ENCODE results near the gene PYGO2.

Gene PYGO2

DNA sequence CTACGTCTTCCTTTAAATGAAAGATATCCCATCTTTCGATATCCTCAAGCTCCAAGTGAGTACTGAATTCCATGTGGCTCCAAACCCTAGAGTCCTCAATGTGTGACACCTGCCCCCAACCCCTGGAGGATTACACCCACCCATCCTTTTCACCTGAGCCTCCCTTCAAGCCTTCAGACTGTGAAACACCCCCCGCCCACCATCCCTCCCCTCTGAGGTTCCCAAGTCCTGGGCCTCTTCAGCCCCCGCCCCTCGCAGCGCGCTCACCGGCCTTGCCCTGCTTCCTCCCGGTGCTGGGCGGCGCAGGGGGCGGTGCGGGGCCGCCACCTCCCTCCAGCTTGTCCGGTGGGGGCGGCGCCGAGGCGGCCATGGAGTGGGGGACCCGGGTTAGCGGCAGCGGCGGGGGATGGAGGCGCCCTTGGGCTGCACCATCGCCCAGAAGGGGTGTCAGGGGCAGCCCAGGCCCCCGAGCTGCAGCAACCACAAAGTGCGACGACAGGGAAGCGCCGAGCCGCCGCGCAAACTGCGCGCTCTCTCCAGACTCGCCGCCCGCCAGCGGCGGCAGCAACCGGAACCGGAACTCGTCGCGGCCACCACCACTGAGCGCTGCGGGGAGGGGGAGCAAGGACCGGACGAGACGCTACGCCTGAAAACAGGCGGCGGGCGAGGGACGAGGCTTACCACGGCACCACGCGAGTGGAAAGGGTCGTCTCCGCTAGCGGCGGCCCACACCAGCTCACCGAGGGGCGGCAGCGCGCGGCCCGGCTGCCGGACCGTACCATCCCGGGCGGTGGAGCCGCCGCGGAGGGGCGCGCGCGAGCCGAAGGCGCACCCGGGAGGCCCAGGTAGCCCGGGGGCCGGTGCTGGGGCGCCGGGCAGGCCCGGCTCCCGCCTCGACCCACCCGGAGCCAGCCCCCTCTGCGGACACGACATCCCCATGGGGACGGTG lies at the start of gene PYGO2:
Gene PYGO2 (minus strand): TSS at position 576 of the 949 bp plus-strand sequence. CDS start 206 bp downstream, at position 370.
- in situ Hi-C loops (cut with HindIII; ENCODE audit: low sequenced_read_pairs) = no loop called here

- in situ Hi-C loops (cut with HindIII; ENCODE audit: low sequenced_read_pairs) = no loop called here
These were observed 49.4 kb upstream of the PYGO2 start for GRCh38 chr1:155011004-155011416.

GRCh38 chr1:155010211-155010918 lies 48.8 kb upstream of the PYGO2 start:
- in situ Hi-C loops (cut with HindIII; ENCODE audit: low sequenced_read_pairs) = no loop called here

DNA sequence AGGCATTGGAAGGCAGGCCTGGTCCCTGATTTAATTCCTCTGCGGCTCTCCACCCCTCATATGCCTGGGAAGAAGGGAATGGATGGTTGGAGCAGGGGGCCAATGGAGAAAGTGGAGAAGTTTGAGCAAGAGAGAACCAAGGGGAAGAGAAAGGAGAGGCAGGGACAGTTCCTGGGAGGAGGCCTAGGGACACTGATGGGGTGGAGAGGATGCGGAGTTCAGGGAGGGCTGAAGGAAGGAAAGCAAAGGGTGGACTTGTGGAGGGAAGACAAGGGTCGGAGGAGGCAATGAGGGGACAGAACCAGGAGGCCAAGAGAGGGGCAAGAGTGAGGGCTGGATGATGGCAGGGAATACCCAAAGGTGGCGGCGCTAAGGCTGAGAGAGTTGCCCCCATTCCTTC lies 48.2 kb upstream of the PYGO2 start:
- in situ Hi-C loops (cut with HindIII; ENCODE audit: low sequenced_read_pairs) = no loop called here

DNA sequence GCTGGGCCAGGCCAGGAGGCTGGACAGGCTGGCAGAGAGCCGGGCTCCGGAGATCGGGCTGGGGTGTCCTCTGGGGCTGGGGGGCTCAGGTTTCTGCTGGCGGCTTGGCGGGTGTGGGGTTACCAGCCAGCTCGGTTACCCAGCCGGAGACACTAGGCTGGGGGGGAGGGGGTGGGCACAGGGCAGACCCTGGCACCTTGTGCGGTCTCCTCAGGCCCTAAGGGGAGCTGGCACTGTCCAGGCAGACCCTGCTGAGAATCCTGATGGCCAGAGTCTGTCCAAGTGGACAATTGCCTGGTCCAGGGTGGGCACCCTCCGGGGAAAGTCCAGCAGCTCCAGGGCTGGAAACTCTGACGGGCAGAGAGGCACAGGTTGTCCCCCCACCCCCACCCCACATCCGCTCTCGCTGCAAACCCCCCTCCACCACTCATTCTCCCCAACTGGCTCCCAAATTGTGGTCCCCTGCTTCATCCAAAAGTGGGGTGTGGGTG lies 47.7 kb upstream of the PYGO2 start:
- in situ Hi-C loops (cut with HindIII; ENCODE audit: low sequenced_read_pairs) = no loop called here

GRCh38 chr1:155008015-155008941 lies 46.7 kb upstream of the PYGO2 start:
- in situ Hi-C loops (cut with HindIII; ENCODE audit: low sequenced_read_pairs) = no loop called here

DNA sequence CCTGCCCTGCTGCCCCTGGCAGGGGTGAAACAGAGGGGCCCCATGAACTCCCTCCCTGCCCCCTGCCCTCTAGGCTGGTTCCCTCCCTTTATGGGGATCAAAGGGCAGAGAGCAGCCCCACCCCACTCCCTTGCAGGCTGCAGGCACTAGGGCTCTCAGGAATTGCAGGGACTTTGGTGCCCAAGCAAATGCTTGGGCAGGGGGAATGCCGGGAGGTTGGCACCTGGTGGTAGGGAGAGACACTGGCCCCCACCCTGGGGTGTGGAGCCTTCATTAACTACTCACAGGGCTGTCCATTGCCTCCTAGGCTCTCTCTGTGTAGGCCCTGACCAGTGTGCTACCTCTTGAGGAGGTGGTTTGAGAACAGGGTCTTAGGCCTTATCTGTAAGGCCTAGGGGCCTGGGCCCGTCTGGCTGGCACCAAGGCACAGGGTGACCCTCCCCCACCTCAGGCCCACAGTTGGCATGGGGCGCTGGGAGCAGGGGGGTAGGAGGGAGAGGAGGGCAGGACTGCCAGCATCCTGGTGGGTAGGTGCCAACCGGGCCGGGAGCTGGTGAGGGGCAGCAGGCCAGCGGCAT lies 45.8 kb upstream of the PYGO2 start:
- in situ Hi-C loops (cut with HindIII; ENCODE audit: low sequenced_read_pairs) = no loop called here

DNA sequence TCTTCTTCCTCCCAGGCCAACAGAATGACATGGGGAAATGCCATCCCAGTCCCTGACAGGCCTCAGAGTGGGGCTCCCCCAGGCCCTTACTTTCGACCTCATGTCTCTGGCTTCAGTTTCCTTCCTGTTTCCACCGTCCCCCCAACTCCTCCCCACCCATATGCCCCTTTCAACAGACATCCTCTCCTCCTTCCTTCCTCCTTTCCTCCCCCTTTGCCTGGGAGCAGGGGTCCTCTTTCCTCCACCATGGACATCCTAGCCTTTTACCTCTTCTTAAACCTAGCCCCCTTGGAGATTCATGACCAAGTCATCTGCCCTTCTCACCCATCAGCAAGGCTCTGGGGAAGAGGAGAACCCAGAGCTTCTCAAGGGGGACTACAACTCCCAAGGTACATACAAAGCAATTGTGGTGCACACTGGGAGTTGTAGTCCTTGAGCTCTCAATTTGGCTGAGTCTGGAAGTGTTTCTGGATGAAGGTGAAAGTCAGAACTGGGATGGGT lies 45.1 kb upstream of the PYGO2 start:
- in situ Hi-C loops (cut with HindIII; ENCODE audit: low sequenced_read_pairs) = no loop called here

GRCh38 chr1:155005076-155006011 lies 43.8 kb upstream of the PYGO2 start:
- in situ Hi-C loops (cut with HindIII; ENCODE audit: low sequenced_read_pairs) = no loop called here

DNA sequence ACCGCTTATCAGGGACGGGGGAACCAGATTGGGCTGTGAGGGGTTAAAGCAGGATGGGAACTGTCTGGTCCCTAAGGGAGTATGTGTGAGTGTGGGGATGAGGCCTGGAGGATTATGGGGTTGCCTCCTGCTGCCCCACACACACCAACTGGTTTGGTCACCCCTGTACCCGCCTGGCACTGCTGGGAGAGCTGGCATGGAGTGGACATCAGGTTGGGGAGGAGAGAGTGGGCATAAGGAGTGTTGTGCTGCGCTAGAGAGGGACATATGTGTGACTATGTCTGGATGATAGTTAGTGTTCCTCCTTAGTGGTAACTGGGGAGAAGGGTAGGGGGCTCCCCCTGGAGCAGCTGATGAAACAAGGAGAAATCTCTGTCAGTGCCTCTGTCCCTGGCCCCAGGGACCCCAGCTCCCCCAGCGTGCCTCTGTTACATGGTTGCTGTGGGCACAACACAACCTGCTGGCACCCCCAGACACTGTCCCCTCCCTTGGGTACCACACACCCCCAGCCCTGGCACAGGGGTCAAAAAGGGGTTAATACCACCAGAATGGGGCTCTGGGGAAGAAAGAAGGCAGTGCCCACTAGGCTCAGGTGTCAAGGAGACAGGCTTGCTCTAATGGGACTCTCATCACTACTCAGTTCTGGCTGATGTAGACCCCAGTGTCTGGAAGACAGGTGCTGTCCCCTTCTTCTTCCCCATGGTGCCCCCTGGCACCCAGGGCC lies 42.9 kb upstream of the PYGO2 start:
- in situ Hi-C loops (cut with HindIII; ENCODE audit: low sequenced_read_pairs) = no loop called here

DNA sequence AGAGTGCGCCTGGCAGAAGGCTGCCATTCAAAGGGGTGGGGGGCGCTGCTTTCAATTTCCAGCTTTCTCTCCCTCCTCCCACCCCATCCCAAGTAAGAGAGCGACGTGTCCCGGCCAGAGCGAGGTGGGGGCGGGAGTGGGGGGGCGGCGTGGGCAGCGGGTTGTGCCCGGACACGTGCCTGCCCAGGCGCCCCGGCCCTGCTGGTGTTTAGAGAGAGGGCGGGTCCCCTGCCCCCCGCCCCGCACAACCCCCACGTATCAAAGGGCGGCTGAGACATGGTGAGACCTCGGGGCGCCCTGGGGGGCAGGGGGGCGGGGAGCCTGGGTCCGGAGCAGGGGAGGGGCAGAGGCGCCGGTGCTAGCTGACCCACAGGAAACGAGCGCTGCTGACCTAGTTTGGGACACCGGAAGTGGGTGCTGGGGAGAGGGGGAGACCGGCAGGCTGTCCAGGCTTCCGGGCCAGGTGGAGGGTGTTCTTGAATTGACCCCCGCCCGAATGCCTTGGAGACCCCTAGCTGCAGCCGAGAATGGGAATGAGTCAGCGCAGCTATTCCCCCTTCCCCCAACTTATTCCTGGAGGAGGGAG lies 42.3 kb upstream of the PYGO2 start:
- in situ Hi-C loops (cut with HindIII; ENCODE audit: low sequenced_read_pairs) = no loop called here

GRCh38 chr1:155003227-155003765 lies 41.7 kb upstream of the PYGO2 start:
- in situ Hi-C loops (cut with HindIII; ENCODE audit: low sequenced_read_pairs) = no loop called here

DNA sequence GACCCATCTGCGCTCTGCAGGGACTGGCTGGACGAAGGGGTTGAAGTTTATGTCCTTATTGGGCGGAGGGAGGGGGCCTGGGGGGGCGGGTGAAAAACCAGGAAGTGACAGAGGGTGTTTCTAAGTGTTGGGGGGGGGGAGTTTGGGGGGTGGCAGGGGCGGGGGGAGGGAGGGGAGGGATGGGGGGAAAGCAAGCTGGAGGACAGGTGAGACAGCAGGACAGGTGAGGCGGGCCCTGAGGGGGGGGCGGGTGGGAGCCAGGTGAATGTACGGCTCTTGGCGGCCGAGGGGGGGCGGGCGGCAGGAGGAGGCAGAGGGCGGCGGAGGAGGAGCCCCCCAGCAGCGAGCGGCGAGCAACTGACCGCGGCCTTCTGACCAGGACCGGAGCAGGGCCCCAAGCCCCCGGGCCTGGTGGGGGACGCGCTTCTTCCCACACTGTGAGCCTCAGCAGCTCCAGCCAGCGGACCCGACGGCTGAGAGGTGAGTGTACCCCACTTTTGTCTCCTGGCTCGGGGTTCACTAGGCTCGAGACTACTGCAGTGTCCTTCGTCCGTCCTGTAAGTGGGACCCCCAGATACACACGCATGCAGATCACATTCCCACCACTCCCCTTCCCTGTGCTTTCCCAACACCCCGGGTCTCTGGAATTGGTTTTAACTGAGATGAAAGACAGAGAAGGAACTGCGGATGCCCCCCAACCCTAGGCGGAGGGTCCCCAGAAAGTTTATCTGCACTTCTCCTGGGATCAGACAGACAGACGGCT lies 41.1 kb upstream of the PYGO2 start, which contains the start of gene ZBTB7B:
Gene ZBTB7B (plus strand): TSS at position 339 of the 763 bp plus-strand sequence. CDS start 11,859 bp downstream, outside the sequence.
- in situ Hi-C loops (cut with HindIII; ENCODE audit: low sequenced_read_pairs) = no loop called here

- in situ Hi-C loops (cut with HindIII; ENCODE audit: low sequenced_read_pairs) = no loop called here
These were observed 40.3 kb upstream of the PYGO2 start for GRCh38 chr1:155001675-155002463.

- in situ Hi-C loops (cut with HindIII; ENCODE audit: low sequenced_read_pairs) = no loop called here
These were observed 39.8 kb upstream of the PYGO2 start for GRCh38 chr1:155001425-155001674.

- in situ Hi-C loops (cut with HindIII; ENCODE audit: low sequenced_read_pairs) = no loop called here
These were observed 39.3 kb upstream of the PYGO2 start for GRCh38 chr1:155000726-155001424.
